NK-92 (cell line): Measurements from ENCODE around the gene EYA2.
"Not testable (repeated sequence)": the region's sequence is repeated elsewhere in the genome, so short reads cannot be mapped to it uniquely, and the experiment has no call there.

ENCODE experiments used
- DNase-seq: peaks from one replicate; lab custom pipeline; 2025; ENCODE audit not compliant: unreplicated experiment; lab: John Stamatoyannopoulos, UW

The EYA2 gene

GRCh38 chr20:47164140-47164539 is 269.5 kb downstream of the EYA2 start:
- DNase-seq = no peak

DNA sequence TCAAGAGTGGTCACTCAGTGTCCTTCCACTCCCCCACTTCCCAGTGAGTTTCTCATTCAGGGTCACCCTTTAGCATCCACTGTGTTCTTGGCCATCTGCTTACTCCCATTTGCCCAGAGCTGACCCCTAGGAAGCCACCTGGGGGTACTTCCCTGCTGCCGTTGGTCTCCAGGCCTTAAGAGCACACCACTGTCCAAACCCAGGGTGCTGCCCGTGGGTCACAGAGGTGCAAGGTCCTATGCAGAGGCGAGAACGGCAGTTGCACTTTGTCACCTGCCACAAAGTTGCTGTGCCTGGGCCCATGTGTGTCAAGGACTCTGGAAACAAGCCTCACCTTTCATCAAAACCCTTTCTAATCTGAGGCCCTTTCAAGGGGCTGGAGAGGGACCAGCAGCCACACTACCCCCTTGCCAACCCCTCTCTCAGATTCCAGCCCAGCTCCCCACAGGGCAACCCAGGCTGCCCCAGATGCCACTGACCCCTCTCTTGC is 270.8 kb downstream of the EYA2 start:
- DNase-seq = no peak

DNA sequence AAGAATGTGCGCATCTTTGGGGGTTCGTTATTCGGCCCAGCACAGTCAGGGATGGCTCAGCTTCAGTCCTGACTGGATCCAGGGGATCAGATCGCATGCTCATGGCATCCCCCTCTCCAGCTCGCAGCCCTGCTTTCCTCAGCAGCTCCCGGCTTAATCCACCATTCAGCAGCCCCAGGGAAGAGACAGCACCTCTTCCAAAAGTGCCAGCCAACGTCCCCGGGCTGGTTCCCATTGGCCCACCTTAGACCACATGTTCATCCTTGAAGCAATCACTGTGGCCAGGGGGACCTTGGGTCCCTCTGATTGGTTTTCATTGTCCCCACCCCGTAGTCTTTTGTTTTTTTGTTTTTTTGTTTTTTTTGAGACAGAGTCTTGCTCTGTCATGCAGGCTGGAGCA is 273.2 kb downstream of the EYA2 start:
- no peak for DNase-seq

- no peak for DNase-seq
These were observed 277.9 kb downstream of the EYA2 start for GRCh38 chr20:47172579-47172978.

DNA sequence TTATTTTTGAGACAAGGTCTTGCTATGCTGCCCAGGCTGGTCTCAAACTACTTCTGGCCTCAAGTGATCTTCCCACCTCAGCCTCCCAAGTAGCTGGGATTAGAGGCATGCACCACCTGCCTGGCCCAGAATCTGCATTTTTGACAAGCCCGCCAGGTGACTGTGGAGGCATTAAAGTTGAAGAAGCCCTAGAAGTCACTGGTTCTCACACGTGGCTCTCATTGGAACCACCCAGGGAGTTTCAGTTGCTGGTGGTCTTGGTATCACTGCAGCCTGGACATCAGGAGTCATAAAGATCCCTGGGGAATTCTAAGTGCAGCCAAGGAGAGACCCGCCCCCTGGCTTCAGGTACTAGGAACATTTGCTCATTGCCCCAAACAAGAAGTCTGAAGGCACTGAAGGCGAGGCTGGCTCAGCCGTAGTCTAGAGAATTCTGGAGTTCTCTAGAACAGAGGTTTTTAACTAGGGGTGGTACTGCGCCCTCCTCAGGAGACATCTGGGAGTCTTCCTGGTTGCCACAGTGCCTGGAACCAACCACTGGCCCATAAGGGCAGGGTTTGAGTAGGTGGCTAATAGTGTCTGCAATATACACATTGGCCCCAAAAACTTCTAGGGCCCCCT is 279.1 kb downstream of the EYA2 start:
- no peak for DNase-seq

GRCh38 chr20:47174456-47175243 is 280.0 kb downstream of the EYA2 start:
- DNase-seq = no peak

DNA sequence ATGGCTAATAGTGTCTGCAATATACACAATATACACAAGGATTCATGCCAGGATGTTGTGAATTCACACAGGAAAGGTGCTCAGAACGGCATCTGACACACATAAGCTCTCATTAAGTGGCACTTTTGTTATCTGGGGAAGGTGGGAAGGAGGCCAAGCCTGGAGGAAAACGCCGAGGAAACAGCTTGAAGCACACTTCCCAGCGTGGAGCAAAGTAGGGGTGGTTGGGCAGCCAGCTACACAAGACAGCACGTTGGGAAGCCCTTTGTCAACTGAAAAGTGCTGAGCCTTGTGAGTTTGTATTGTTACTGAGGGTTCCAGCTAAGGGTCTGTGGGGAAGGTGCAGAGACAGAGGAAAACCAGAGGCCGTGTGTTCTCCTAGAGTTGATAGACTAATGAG is 280.9 kb downstream of the EYA2 start:
- DNase-seq = no peak

DNA sequence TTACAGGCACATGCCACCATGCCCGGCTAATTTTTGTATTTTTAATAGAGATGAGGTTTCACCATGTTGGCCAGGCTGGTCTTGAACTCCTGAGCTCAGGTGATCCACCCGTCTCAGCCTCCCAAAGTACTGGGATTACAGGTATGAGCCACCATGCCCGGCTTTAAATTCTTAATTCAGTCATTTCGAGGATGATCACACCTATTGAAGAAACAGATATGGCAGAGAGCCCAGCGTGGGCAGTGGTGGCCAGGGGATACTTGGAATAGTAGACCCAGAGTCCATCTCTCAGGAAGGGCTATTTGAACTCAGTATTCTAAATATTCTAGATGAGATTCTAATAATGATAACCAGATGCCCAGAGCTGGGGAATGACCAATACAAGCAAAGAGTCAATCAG is 281.6 kb downstream of the EYA2 start:
- not testable (repeated sequence) for DNase-seq

GRCh38 chr20:47178277-47178676 is 283.6 kb downstream of the EYA2 start:
- no peak for DNase-seq

GRCh38 chr20:47178851-47179250 is 284.2 kb downstream of the EYA2 start:
- DNase-seq = no peak

DNA sequence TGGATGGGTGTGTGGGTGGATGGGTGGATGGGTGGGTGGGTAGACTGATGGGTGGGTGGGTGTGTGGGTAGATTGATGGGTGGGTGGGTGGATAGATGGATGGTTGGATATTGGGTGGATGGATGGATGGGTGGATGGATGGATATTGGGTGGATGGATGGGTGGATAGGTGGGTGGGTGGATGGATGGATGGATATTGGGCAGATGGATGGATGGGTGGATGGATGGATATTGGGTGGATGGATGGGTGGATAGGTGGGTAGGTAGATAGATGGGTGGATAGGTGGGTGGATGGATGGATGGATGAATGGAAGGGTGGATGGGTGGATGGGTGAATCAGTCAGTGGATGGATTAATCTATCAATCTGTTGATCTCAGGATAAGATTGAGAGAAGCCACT is 284.6 kb downstream of the EYA2 start:
- DNase-seq = no peak

DNA sequence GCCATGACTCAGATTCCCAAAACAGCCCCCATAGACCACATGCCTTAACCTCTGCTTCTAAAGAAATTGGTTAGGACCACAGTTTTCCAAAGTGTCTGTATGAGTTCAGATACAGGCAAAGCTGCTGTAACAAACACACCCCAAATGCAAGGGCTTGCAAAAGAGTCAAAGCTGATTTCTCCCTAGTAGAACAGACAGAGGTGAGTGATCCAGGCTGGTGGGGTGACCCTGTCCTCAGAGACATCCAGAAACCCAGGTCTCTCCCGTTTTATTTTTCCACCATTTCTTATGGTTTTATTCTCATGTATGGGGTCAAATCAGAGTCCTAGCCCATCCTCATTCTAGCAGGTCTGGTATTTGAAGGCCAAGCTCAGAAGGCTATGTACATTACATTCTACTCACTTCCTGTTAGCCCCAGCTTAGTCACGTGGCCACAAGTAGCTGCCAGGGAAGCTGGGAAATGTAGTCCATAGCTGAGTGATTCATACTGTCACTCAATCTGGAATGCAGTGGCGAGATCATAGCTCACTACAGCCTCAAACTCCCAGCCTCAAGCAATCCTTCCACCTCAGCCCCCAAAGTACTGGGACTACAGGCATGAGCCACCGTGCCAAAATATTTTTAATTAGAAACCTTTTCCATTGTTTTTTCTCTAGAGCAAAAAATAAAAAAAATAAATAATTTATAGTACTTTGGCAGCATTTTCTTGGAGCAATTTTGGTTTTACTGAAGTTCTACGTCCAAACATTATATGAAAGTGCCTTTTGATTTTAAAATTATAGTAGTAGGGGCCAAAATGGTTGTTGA is 286.6 kb downstream of the EYA2 start:
- DNase-seq = no peak

GRCh38 chr20:47183367-47183766 is 288.7 kb downstream of the EYA2 start:
- no peak for DNase-seq

DNA sequence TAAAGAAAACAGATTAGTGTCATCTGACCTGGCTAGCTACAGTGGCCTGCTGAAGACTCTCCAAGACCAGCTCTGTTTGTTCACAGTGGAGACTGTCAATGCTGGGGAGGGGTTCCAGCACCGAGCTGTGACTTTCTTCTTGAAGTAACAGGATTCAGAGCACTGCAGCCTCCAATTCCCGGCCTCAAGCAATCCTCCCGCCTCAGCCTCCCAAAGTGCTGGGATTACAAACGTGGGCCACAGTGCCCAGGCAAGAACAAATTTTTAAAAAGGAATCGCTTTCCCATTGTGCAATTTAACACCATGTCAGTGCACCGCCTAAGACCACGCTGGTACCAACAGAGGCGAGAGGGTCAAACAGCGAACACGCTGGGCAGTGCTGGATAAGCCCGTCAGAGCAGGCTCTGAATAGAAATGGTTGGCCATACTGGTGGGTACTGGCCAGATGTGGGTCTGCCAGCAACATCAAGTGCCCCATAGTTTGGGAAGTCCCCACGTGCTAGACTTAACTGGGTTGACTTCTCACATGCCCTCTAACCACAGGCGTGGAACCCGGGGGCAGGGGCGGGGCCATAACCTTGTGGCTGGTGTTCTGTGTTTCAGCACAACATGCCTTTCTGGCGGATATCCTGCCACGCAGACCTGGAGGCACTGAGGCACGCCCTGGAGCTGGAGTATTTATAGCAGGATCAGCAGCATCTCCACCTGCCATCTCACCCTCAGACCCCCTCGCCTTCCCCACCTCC is 293.0 kb downstream of the EYA2 start:
- DNase-seq = no peak

GRCh38 chr20:47188540-47188939 is 293.9 kb downstream of the EYA2 start:
- no peak for DNase-seq

- no peak for DNase-seq
These were observed 294.4 kb downstream of the EYA2 start for GRCh38 chr20:47189060-47189459.

GRCh38 chr20:47191074-47191673 is 296.5 kb downstream of the EYA2 start:
- DNase-seq = no peak

- DNase-seq = no peak
These were observed 297.3 kb downstream of the EYA2 start for GRCh38 chr20:47191956-47192355.

- DNase-seq = no peak
These were observed 300.9 kb downstream of the EYA2 start for GRCh38 chr20:47195573-47195972.
